Neural cell (in vitro differentiated cells): ENCODE measurements around the gene DPP6.

Experiments
- CTCF ChIP-seq: fragments of 450-650 bp; IDR thresholded peaks from 2 replicates; pipeline ENCODE4 v1.5.1; 2014; ENCODE audit warnings: antibody characterized with exemption, mild to moderate bottlenecking, moderate library complexity; ENCODE audit not compliant: poor library complexity, severe bottlenecking
- EZH2 ChIP-seq: fragments of 200-600, 300-800 bp; shearing (Covaris generic), sonication (generic); IDR thresholded peaks from 2 replicates; pipeline ENCODE4 v1.6.1; 2014; ENCODE audit warnings: antibody characterized with exemption, low read length, borderline replicate concordance, mild to moderate bottlenecking; ENCODE audit not compliant: insufficient read depth, poor library complexity, severe bottlenecking
- POLR2AphosphoS5 ChIP-seq: IDR thresholded peaks from 2 replicates; pipeline ENCODE4 v1.6.1; 2012
- RAD21 ChIP-seq: fragments of 450-650 bp; conservative IDR thresholded peaks from 2 replicates; pipeline ENCODE4 v1.6.1; 2014; ENCODE audit warnings: antibody characterized with exemption, mild to moderate bottlenecking, moderate library complexity
- SMC3 ChIP-seq: fragments of 450-650 bp; conservative IDR thresholded peaks from 2 replicates; pipeline ENCODE4 v1.6.1; 2014; ENCODE audit warnings: antibody characterized with exemption, mild to moderate bottlenecking, moderate library complexity; ENCODE audit not compliant: poor library complexity
- TAF1 ChIP-seq: IDR thresholded peaks from 2 replicates; pipeline ENCODE4 v1.6.1; 2012; ENCODE audit warnings: low read depth

GRCh38 chr7:154792436-154793055 lies 740.3 kb downstream of the DPP6 start:
- no peak for TF ChIP-seq CTCF
- no peak for TF ChIP-seq TAF1
- TF ChIP-seq POLR2AphosphoS5 = no peak
- no peak for TF ChIP-seq EZH2
- no peak for TF ChIP-seq SMC3
- no peak for TF ChIP-seq RAD21
